ENCODE data around the gene DNAJC1.
"Not testable (repeated sequence)": the region's sequence is repeated elsewhere in the genome, so short reads cannot be mapped to it uniquely, and the experiment has no call there.

Gene DNAJC1

DNA sequence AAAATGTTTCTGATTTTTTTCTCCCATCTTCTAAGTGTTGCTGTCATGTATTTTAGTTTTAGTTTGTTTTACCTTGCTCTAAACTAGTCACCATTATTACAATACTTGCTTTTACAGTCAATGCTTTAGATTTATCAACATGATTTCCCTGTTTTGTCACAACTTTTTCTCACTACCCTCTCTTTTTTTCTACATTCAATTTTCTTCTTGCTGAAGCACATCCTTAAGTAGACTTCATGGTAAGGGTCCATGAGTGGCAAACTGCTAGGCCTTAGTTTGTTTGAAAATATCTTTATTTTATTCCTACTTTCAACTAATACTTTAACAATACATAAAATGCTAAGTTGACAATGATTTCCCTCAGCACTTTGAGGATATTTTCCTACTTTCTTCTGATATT is 173.5 kb downstream of the DNAJC1 start:
- DNase-seq (ENCODE audit: low spot score) = no peak
- in situ Hi-C loops (cut with MboI; ENCODE audit: low sequenced_read_pairs, unreplicated experiment) = no loop called here
- TF ChIP-seq, protein P1, sequence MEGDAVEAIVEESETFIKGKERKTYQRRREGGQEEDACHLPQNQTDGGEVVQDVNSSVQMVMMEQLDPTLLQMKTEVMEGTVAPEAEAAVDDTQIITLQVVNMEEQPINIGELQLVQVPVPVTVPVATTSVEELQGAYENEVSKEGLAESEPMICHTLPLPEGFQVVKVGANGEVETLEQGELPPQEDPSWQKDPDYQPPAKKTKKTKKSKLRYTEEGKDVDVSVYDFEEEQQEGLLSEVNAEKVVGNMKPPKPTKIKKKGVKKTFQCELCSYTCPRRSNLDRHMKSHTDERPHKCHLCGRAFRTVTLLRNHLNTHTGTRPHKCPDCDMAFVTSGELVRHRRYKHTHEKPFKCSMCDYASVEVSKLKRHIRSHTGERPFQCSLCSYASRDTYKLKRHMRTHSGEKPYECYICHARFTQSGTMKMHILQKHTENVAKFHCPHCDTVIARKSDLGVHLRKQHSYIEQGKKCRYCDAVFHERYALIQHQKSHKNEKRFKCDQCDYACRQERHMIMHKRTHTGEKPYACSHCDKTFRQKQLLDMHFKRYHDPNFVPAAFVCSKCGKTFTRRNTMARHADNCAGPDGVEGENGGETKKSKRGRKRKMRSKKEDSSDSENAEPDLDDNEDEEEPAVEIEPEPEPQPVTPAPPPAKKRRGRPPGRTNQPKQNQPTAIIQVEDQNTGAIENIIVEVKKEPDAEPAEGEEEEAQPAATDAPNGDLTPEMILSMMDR (IDR thresholded peaks at IDR 0.05; ENCODE audit: borderline replicate concordance, control extremely low read depth, extremely low read depth, insufficient read depth, missing control alignments) = no peak

DNA sequence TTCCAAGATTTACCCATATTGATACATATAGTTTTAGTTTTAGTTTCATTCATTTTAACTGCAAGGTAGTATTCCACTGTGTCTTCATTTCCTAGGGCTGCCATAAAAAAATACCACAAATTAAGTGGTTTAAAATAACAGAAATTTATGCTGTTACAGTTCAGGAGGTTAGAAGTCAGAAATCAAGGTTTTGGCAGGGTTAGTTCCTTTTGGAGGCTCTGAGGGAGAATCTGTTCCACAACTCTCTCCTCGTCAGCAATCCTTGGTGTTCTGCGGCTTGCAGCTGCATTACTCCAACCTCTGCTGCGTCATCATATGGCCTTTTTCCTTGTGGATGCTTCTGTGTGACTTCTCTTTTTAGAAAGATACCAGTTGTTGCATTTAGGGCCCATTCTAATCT is 176.2 kb downstream of the DNAJC1 start:
- TF ChIP-seq, protein P1 (IDR thresholded peaks at IDR 0.05; ENCODE audit: borderline replicate concordance, control extremely low read depth, extremely low read depth, insufficient read depth, missing control alignments) = no peak
- in situ Hi-C loops (cut with MboI; ENCODE audit: low sequenced_read_pairs, unreplicated experiment) = no loop called here
- no peak for DNase-seq (ENCODE audit: low spot score)

DNA sequence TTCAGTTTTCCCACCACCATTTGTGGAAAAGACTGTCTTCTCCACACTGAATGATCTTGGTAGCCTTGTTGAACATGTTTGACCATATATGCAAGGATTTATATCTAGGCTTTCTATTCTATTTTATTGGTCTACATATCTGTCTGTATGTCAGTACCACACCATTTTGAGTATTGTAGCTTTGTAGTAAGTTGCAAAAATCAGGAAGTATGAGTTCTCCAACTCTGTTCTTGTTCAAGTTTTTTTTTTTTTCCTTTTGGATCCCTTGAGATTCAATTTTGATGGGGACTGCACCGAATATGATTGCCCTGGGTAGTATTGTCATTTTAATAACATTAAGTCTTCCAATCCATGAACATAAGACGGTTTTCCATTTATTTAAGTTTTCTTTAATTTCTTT is 176.8 kb downstream of the DNAJC1 start:
- in situ Hi-C loops (cut with MboI; ENCODE audit: low sequenced_read_pairs, unreplicated experiment) = no loop called here
- TF ChIP-seq, protein P1 (IDR thresholded peaks at IDR 0.05; ENCODE audit: borderline replicate concordance, control extremely low read depth, extremely low read depth, insufficient read depth, missing control alignments) = no peak
- no peak for DNase-seq (ENCODE audit: low spot score)

DNA sequence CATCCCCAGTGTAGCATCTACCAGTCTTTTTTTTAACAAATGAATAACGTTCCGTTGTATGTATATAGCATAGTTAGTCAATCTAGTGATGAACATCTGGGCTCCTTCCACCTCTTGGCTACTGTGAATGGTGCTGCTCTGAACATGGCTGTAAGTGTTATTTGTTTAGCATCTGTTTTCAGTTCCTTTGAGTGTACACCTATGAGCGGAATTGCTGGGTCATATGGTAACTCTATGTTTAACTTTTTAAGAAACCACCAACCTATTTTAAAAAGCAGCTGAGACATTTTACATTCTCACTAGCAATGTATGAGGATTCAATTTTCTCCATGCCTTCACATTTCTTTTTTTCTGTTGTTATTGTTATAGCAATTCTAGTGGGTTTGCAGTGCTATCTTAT is 178.2 kb downstream of the DNAJC1 start:
- TF ChIP-seq, protein P1 (IDR thresholded peaks at IDR 0.05; ENCODE audit: borderline replicate concordance, control extremely low read depth, extremely low read depth, insufficient read depth, missing control alignments) = no peak
- in situ Hi-C loops (cut with MboI; ENCODE audit: low sequenced_read_pairs, unreplicated experiment) = no loop called here
- no peak for DNase-seq (ENCODE audit: low spot score)

DNA sequence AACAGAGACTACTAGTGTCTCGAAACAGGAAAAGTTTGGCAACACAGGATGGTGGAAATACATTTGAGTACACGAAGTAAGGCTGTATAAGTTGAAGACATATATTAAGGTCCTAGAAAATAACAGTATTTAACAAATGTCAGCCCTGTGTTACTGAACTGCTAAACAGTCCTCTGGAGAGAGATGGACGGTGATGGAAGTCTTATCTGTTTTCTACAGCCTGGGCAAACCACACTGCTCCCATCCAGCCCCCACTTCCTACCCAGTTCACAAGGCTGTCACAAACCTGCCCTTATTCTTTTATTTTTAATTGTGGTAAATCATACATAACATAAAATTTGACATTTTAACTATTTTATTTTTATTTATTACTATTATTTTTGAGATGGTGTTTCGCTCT is 179.1 kb downstream of the DNAJC1 start:
- TF ChIP-seq, protein P1 (IDR thresholded peaks at IDR 0.05; ENCODE audit: borderline replicate concordance, control extremely low read depth, extremely low read depth, insufficient read depth, missing control alignments) = no peak
- in situ Hi-C loops (cut with MboI; ENCODE audit: low sequenced_read_pairs, unreplicated experiment) = no loop called here
- no peak for DNase-seq (ENCODE audit: low spot score)

DNA sequence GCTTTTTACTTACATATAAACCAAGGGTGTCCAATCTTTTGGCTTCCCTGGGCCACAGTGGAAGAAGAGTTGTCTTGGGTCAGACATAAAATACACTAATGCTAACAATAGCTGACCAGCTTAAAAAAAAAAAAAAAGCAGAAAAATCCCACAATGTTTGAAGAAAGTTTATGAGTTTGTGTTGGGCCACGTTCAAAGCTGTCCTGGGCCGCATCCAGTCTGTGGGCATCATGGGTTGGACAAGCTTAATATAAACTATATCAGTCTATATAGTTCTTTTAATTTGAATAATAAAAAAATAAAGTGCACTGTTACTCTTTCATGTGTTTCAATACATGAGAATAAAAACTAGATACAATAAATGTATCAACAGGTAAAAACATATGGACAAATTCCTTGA is 179.9 kb downstream of the DNAJC1 start:
- no peak for DNase-seq (ENCODE audit: low spot score)
- in situ Hi-C loops (cut with MboI; ENCODE audit: low sequenced_read_pairs, unreplicated experiment) = no loop called here
- TF ChIP-seq, protein P1 (IDR thresholded peaks at IDR 0.05; ENCODE audit: borderline replicate concordance, control extremely low read depth, extremely low read depth, insufficient read depth, missing control alignments) = no peak

DNA sequence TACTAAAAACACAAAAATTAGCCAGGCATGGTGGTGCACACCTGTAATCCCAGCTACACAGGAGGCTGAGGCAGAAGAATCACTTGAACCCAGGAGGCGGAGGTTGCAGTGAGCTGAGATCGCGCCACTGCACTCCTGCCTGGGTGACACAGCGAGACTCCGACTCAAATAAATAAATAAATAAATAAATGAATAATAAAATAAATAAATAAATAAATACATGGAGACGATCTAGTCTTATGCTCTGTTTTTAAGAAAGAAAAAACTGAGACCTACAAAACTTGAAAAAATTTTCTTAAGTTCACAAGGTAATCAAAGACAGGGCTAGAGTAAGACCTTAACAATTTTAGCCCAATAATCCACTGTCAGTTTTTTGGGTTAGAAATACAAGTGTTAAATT is 181.3 kb downstream of the DNAJC1 start:
- not testable (repeated sequence) for DNase-seq (ENCODE audit: low spot score)

More for the DNA sequence above, 181.3 kb downstream of the DNAJC1 start:
- in situ Hi-C loops (cut with MboI; ENCODE audit: low sequenced_read_pairs, unreplicated experiment) = not testable (repeated sequence)

Measured in GM13976 (cell line).